Fibroblast of skin of left quadriceps (primary cell): Measurements from ENCODE around the gene HIF1AN.
"Not testable (repeated sequence)": the region's sequence is repeated elsewhere in the genome, so short reads cannot be mapped to it uniquely, and the experiment has no call there.

Source experiments
- DNase-seq, 2 experiments: peaks; one replicate each; pipeline ENCODE4 v3.0.0-alpha.2; 2013; ENCODE audit warnings: low read depth in 2 of 2

Gene HIF1AN

DNA sequence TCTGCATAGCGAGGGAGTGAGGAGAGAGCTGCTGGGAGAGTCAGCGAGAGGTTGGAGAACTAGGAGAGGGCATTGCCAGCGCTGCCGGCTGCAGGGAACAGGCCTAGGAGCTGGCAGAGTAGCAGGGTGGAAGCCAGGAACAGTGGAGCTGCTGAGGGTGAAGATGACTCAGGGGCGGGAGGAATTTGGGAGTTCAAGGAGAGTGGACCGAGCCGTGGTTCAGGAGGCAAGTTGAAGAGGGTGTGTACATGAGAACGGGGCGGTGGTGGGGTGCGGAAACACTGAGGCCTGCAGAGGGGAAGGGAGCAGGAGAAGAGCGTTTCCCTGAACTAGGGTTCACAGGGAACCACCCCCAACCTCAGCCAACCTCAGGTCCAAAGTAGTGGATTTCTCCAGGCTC is 31.5 kb downstream of the HIF1AN start:
- DNase-seq = no peak

DNA sequence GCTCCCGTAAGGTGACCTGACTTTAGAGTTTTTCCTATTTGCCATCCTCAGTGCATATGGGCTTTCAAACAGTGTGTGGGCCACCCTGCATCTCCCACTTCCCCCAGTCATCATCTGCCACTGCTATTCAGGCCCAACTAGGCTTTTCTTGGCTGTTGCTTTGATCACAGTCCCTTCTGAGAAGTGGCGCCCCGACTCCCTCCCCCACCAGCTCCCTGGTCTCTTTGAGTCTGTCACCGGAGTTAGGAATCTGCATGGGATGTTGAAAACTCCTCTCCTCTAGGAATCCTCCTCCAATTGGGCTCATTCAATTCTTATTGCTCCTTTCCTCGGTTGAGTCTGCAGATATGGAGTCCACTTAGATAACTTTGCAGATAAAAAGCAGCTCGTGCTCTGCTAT is 32.1 kb downstream of the HIF1AN start:
- no peak for DNase-seq

DNA sequence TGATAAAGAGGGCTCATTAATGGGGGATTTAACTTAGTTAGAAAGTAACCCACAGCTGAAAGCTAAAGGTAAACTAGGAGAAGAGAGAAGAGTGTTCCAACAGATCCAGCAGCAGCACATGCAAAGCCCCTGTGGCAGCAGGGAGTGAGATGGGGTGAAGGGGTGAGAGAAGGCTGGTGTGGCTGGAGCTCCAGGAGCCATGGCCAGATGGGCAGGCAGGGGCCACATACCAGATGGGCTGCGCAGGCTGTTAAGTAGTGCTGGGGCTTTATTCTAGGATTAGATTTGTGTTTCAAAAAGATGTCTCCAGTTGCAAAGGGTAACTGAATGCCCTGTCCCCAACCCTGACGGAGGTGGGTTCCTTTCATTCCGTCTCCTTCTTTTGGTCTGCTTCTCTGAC is 33.2 kb downstream of the HIF1AN start:
- no peak for DNase-seq

DNA sequence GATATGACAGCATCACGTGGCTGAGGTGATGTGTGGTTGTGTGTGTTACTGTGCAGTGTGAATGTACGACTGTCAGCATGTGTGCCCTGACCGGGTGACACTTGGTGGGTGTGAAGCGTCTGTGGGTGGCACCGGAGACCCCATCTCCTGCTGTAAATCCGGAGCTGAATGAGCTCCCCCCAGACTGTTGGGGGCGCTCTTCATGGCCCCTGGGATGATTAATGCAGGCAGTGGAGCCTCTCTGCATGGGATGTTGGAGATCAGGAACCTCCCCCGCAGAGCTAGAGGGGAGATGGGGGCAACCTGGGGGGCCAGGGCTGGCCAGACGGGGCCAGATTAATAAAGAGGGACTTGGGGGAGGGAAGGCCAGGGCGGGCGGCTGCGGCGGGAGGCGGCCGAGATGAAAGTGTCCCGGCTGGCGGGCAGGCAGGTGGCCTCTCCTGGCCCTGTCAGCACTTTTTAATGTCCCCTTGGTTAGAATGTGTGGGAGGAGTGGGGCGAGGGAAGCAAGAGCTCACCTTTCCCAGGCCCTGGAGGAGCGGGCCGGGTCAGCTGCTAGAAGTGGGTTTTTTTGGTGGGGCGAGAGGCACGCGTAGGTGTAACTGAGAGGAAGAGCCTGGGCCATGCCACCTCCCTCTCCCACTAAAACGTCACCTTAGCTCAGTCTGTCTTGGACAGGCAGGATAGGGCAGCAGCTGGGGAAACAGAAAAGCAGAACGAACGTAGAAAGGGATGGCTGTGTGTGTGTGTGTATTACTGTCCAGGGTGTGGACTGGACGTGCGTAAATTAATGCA is 34.1 kb downstream of the HIF1AN start:
- DNase-seq = no peak

DNA sequence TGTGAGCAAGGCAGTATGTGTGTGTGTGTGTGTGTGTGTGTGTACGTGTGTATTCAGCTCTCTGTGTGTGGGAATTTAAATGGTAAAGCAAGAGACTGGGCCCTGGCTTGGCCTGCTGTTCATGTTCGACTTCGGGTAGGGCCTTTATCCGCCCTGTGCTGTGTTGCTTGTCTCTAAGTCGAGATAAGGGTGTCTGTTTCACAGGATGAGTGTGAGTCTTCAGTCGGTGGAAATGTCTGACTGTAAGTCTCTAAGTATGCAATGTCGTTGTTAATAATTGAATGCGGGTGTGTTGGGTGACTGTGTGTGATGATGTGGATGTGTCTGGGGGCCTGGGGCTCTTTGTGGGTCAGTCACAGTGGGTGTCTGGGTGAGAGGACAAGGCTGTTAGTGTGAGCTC is 34.8 kb downstream of the HIF1AN start:
- DNase-seq = no peak

DNA sequence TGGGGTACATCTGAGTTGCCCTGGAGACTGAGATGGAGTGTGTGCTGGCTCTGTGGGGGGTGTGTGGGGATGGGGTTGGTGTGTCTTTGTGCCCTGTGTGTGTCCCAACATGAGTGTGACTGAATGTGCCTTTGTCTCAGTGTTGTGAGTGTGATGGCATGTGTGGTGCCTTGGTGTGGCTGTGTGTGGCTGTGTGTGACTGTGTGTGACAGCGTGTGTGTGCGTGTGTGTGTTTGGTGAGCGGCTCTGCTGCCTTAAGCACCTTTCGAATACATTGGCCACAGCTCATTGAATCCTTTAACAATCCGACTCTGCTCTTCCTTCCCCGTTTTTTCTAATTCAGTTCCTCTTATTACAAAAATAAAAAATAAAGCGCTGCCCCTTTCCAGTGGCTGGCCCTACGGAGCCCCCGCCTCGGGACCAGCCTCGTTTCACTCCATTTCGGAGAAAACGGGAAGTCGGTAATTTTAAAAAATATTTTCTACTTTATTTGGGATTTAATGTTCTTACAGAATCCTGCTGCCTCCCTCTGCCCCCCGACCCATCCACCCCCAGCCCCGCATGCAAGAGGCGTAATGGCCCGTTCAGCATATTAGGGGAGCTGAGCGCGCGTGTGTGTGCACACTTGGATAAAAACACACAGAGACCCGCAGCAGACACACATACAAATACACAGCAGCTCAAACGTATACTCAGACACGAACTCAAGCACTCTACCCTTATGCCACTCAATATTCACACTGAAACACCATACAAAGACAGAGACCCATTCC is 35.5 kb downstream of the HIF1AN start:
- DNase-seq = no peak

- not testable (repeated sequence) for DNase-seq
Measured at GRCh38 chr10:100575146-100575545, 39.4 kb downstream of the HIF1AN start.

- no peak for DNase-seq
Measured at GRCh38 chr10:100575585-100576281, 40.0 kb downstream of the HIF1AN start.

DNA sequence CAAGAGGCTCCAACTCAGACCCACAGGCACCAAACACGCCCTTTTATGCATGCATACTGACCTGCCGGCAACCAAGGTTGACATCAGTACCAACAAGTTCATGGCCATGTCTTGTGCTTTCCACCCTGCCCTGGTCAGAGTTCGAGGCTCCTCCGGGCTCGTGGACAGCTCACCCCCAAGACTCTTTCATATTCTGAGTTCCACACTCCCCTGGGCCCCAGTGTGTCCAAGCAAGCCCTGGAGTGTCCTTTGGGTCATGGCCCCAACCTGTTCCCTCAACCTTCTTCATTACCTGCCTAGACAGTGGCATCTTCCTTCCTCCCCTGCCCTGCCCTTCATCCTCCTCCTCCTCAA is 40.5 kb downstream of the HIF1AN start:
- DNase-seq = no peak

DNA sequence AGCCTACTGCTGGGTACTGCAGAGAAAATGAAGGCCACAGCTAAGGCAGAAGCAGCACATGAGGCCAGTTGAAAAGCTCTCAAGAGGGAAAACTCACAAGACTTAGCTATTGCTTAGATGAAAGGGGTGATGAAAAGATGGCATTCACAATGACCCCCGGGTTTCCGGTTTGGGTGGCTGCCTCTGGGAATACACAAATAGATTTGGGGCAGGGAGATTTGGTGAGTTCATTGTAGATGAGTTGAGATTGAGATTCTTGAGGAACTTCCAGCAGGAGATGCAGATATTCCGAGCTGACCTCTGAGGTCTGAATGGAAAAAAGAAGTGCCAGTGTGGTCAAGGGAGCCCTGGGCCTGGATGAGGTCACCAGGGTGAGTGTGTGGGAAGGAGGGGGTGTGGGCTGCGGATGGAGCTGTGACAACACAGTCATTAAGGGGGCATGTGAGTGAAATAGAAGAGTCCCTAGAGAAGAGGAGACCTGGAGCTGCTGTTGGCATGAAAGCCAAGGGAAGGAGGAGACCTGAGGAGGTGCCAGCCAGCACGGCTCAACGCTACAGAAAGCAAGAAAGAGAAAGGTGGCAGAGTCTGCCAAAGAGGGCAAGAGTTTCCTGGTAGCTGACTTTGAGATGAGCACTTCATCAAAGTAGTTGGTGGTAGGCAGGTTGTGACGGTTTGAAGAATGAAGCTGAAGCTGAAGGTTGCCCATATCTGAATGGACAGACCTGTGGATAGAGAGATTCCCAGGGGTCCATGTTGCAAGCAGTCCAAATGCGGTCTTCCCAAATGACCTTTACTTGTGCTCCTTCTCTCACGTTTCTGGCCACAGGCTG is 43.7 kb downstream of the HIF1AN start:
- no peak for DNase-seq

GRCh38 chr10:100586959-100587358 is 51.2 kb downstream of the HIF1AN start:
- no peak for DNase-seq

- no peak for DNase-seq
Measured at GRCh38 chr10:100598166-100598565, 62.4 kb downstream of the HIF1AN start.

DNA sequence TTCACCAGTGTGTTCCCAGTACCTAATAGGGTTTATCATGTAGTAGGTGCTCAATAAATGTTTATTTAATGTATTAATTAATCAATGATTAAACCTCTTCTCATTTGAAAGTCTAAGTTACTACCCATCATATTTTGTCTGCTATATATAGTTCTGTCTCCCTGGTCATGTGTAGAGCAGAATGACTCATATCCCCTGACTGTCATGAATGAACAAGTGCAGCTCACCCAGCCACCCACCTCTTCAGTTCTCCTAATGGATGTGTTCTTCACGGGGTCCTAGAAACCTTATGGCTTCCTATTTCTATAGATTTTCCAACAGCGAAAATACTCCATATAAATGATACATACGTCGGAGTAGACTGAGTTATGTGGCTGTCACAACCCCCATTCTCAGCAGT is 64.5 kb downstream of the HIF1AN start:
- no peak for DNase-seq

DNA sequence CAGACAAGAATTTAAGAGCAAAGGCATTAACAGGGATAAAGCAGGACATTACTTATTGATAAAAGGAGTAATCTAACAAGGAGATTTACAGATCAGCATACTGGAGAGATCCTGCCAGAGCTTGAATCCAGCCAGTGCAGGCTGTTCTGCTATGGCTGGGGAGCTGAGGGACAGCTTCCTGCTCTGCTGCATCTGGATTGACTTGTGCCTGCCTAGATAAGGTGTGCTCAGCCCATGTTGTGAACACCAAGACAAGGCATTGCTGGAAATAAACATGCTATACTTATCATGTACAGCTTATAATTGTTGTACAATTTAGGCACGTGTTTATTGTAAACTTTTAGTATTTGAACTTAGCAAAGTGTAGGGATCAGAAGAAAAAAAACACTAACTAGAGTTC is 71.7 kb downstream of the HIF1AN start:
- no peak for DNase-seq
